DMS 273 (cell line): ENCODE results near the gene SH3BP5L.
"Not testable (repeated sequence)": the region's sequence is repeated elsewhere in the genome, so short reads cannot be mapped to it uniquely, and the experiment has no call there.

Source experiments
- DNase-seq: peaks from one replicate; lab custom pipeline; 2025; ENCODE audit not compliant: unreplicated experiment; lab: John Stamatoyannopoulos, UW

The SH3BP5L gene

GRCh38 chr1:248810727-248811513 is 14.8 kb downstream of the SH3BP5L start:
- no peak for DNase-seq

GRCh38 chr1:248810000-248810726 is 15.6 kb downstream of the SH3BP5L start:
- DNase-seq = no peak

- no peak for DNase-seq
These were observed 16.8 kb downstream of the SH3BP5L start for GRCh38 chr1:248808876-248809275.

- peak; percentile 71 for DNase-seq
These were observed 18.5 kb downstream of the SH3BP5L start for GRCh38 chr1:248807067-248807737.

- DNase-seq = no peak
These were observed 19.8 kb downstream of the SH3BP5L start for GRCh38 chr1:248805876-248806275.

- peak; percentile 7 for DNase-seq
These were observed 20.7 kb downstream of the SH3BP5L start for GRCh38 chr1:248804771-248805681.

- not testable (repeated sequence) for DNase-seq
These were observed 22.2 kb downstream of the SH3BP5L start for GRCh38 chr1:248803501-248803900.

GRCh38 chr1:248802454-248802853 is 23.3 kb downstream of the SH3BP5L start:
- no peak for DNase-seq

- DNase-seq = no peak
These were observed 25.3 kb downstream of the SH3BP5L start for GRCh38 chr1:248800459-248800858.

GRCh38 chr1:248798791-248799190 is 26.9 kb downstream of the SH3BP5L start:
- DNase-seq = no peak

GRCh38 chr1:248794663-248795062 is 31.1 kb downstream of the SH3BP5L start:
- not testable (repeated sequence) for DNase-seq

GRCh38 chr1:248793592-248793991 is 32.1 kb downstream of the SH3BP5L start:
- no peak for DNase-seq

GRCh38 chr1:248792342-248792741 is 33.4 kb downstream of the SH3BP5L start:
- no peak for DNase-seq

- DNase-seq = no peak
These were observed 34.7 kb downstream of the SH3BP5L start for GRCh38 chr1:248791010-248791409.

GRCh38 chr1:248790456-248790855 is 35.3 kb downstream of the SH3BP5L start:
- DNase-seq = no peak

GRCh38 chr1:248789337-248789736 is 36.4 kb downstream of the SH3BP5L start:
- DNase-seq = not testable (repeated sequence)

GRCh38 chr1:248788327-248788726 is 37.4 kb downstream of the SH3BP5L start:
- DNase-seq = no peak

- DNase-seq = no peak
These were observed 38.3 kb downstream of the SH3BP5L start for GRCh38 chr1:248787430-248787829.

GRCh38 chr1:248786156-248786555 is 39.6 kb downstream of the SH3BP5L start:
- DNase-seq = no peak

GRCh38 chr1:248783367-248783766 is 42.3 kb downstream of the SH3BP5L start:
- DNase-seq = peak; percentile 29
